CD4-positive, alpha-beta memory T cell (primary cell): Measurements from ENCODE around the gene TMEM98. TPM values are rescaled to one million over a fixed set of nuclear protein-coding genes. Genes with fewer than 3 reads are reported as not detected.
"Not testable (repeated sequence)": the region's sequence is repeated elsewhere in the genome, so short reads cannot be mapped to it uniquely, and the experiment has no call there.

ENCODE experiments used
- CTCF ChIA-PET: fragments of 350-600 bp; sonication (Branson Sonifier 250); formaldehyde crosslinking; loops from one replicate; lab custom pipeline; 2021; ENCODE audit warnings: inconsistent platforms; ENCODE audit not compliant: partially characterized antibody; lab: Charles Lee
- POLR2A ChIA-PET: fragments of 350-600 bp; sonication (Branson Sonifier 250); formaldehyde crosslinking; loops from one replicate; lab custom pipeline; 2021; ENCODE audit not compliant: partially characterized antibody; lab: Charles Lee
- DNase-seq, 5 donors: peaks; one replicate each; pipeline versions ENCODE4 v3.0.0 to v3.0.0-alpha.2; 2020 to 2022; ENCODE audit warnings: mixed read lengths in 1 of 5
- H3K27ac ChIP-seq: one replicate; pipeline ENCODE4 v1.7.0; 2013; ENCODE audit warnings: low read depth, low read length
- H3K27me3 ChIP-seq: 2 replicates; pipeline ENCODE4 v1.7.0; 2013; ENCODE audit warnings: mild to moderate bottlenecking, low read length, moderate library complexity; ENCODE audit not compliant: insufficient read depth
- H3K36me3 ChIP-seq: 2 replicates; pipeline ENCODE4 v1.7.0; 2013; ENCODE audit warnings: mild to moderate bottlenecking, low read length, moderate library complexity; ENCODE audit not compliant: insufficient read depth
- H3K4me1 ChIP-seq: 2 replicates; pipeline ENCODE4 v1.7.0; 2013; ENCODE audit warnings: mild to moderate bottlenecking, low read length, moderate library complexity; ENCODE audit not compliant: insufficient read depth
- H3K4me3 ChIP-seq, 2 donors: one replicate each; pipeline ENCODE4 v1.7.0; 2013; ENCODE audit warnings: low read length in 2 of 2, mild to moderate bottlenecking in 1 of 2
- H3K9me3 ChIP-seq, 2 donors: one replicate each; pipeline ENCODE4 v1.7.0; 2013; ENCODE audit warnings: low read length in 2 of 2, control low read depth in 1 of 2; ENCODE audit not compliant: control insufficient read depth in 1 of 2
- H3K27ac Mint-ChIP-seq, 7 donors: one replicate each; pipeline ENCODE4 v1.8.0; 2020 to 2021; ENCODE audit warnings: mixed read lengths in 7 of 7, mild to moderate bottlenecking in 6 of 7, inconsistent platforms in 3 of 7, moderate library complexity in 3 of 7
- H3K27me3 Mint-ChIP-seq, 2 donors: one replicate each; pipeline ENCODE4 v1.8.0; 2020 to 2021; ENCODE audit warnings: mixed read lengths in 2 of 2
- H3K36me3 Mint-ChIP-seq, 2 donors: one replicate each; pipeline ENCODE4 v1.8.0; 2020 to 2021; ENCODE audit warnings: mixed read lengths in 2 of 2, inconsistent platforms in 1 of 2, mild to moderate bottlenecking in 1 of 2
- H3K4me1 Mint-ChIP-seq, 4 donors: one replicate each; pipeline ENCODE4 v1.8.0; 2020 to 2021; ENCODE audit warnings: mixed read lengths in 4 of 4, mild to moderate bottlenecking in 1 of 4
- H3K4me3 Mint-ChIP-seq, 8 donors: one replicate each; pipeline ENCODE4 v1.8.0; 2020 to 2021; ENCODE audit warnings: mixed read lengths in 8 of 8, mild to moderate bottlenecking in 7 of 8, moderate library complexity in 6 of 8, inconsistent platforms in 3 of 8
- H3K9me3 Mint-ChIP-seq, 8 donors: one replicate each; pipeline ENCODE4 v1.8.0; 2020 to 2021; ENCODE audit warnings: mixed read lengths in 8 of 8, mild to moderate bottlenecking in 5 of 8, inconsistent platforms in 3 of 8, moderate library complexity in 1 of 8
- intact Hi-C: fragments of 100-400 bp; cut with micrococcal nuclease; formaldehyde crosslinking; loops from one replicate; pipeline ENCODE4 v1.15.1; 2023
- polyA plus RNA-seq, 2 donors: library from polyadenylated mRNA; unstranded; fragments of 300-500 nt; fragmentation: Illumina TruSeq; gene quantifications; one replicate each; pipeline ENCODE4 v1.2.3, GENCODE V29; 2021
- total RNA-seq, 2 experiments: library from RNA; stranded (reverse); gene quantifications; one replicate each; pipeline ENCODE4 v1.2.3, GENCODE V29; 2021

TMEM98 gene
- total and polyA plus RNA-seq, 4 experiments from 2014 or later = not detected

- Mint-ChIP-seq H3K4me1 (no peaks in the 10 kb centered on the region), H3K9me3 (peaks cover 0 to 4% (median 0%) of the 10 kb centered on the region in 8 donors), H3K27me3 (no peaks in the 10 kb centered on the region), H3K27ac (no peak overlapping the region), H3K36me3 (no peaks in the 10 kb centered on the region), H3K4me3 (no peak overlapping the region)
- Histone ChIP-seq H3K27me3 (no peaks in the 10 kb centered on the region), H3K9me3 (no peaks in the 10 kb centered on the region), H3K4me1 (no peaks in the 10 kb centered on the region), H3K27ac (no peak overlapping the region), H3K4me3 (no peak overlapping the region), H3K36me3 (no peaks in the 10 kb centered on the region)
- POLR2A ChIA-PET = no interaction called here
- intact Hi-C loops = no loop called here
- DNase-seq = no peak
- CTCF ChIA-PET = interaction anchor here (1.1 to 1.7 kb wide), 2 partner anchors 10 to 17 kb away, joined by 3 to 4 read pairs; no protein-coding TSS in a partner anchor
Observed at GRCh38 chr17:32915245-32915644, 12.7 kb upstream of the TMEM98 start.

DNA sequence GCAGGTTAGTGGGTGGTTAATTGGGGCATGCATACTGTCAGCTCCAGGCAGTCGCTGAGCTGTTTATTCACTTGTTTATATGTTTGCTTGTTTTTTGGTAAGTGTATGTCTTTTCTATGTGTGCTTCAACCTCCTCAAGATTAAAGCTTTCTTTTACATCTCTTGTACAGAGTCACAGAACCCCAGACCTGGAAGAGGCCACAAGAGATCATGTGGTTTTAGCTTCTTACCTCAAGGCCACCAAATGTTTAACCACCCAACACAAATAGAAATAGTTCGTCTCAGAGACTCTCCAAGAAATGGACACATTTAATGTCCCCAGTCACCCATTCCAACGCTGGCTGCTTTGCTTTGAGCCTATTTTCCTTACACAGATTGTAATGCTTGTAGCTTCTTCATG, 11.8 kb upstream of the TMEM98 start:
- H3K27ac ChIP-seq = no peak overlapping the region
- POLR2A ChIA-PET = no interaction called here
- no peak overlapping the region for H3K4me3 ChIP-seq
- H3K36me3 ChIP-seq = no peaks in the 10 kb centered on the region
- no peaks in the 10 kb centered on the region for H3K4me1 ChIP-seq
- intact Hi-C loops = no loop called here
- H3K4me3 Mint-ChIP-seq = no peak overlapping the region
- CTCF ChIA-PET = interaction anchor here (1.1 to 1.7 kb wide), 4 partner anchors 11 to 133 kb away, joined by 3 to 7 read pairs (median 4); no protein-coding TSS in a partner anchor
- no peaks in the 10 kb centered on the region for H3K9me3 ChIP-seq
- no peak for DNase-seq
- no peaks in the 10 kb centered on the region for H3K4me1 Mint-ChIP-seq
- H3K27me3 Mint-ChIP-seq = no peaks in the 10 kb centered on the region
- peaks cover 0 to 4% (median 0%) of the 10 kb centered on the region in 8 donors for H3K9me3 Mint-ChIP-seq
- H3K36me3 Mint-ChIP-seq = no peaks in the 10 kb centered on the region
- H3K27me3 ChIP-seq = no peaks in the 10 kb centered on the region
- H3K27ac Mint-ChIP-seq = no peak overlapping the region

DNA sequence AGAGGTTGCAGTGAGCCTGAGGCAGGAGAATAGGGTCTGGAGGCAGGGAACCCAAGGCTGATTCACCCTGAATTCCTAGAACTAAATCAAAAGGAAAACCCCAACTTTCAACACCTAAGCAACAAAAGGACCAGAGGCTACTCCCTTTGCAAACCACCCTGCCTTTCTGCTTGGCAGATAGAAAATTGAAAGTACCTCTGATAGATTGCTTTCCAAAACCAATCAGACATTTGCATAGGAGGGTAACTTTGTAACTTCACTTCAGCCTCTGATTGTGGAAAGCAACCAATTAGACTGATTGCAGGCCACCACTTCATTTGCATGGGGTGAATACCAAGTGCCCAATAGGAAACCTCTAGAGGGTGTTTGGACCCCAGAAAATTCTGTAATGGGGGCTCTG, 10.9 kb upstream of the TMEM98 start:
- H3K36me3 Mint-ChIP-seq = no peaks in the 10 kb centered on the region
- no peak overlapping the region for H3K4me3 Mint-ChIP-seq
- Histone ChIP-seq H3K27me3 (no peaks in the 10 kb centered on the region), H3K36me3 (no peaks in the 10 kb centered on the region), H3K9me3 (no peaks in the 10 kb centered on the region), H3K4me3 (no peak overlapping the region), H3K27ac (no peak overlapping the region), H3K4me1 (no peaks in the 10 kb centered on the region)
- ChIA-PET CTCF (no interaction called here), POLR2A (no interaction called here)
- no peaks in the 10 kb centered on the region for H3K4me1 Mint-ChIP-seq
- H3K27me3 Mint-ChIP-seq = no peaks in the 10 kb centered on the region
- intact Hi-C loops = no loop called here
- no peak overlapping the region for H3K27ac Mint-ChIP-seq
- DNase-seq = no peak
- H3K9me3 Mint-ChIP-seq = peaks cover 0 to 4% (median 0%) of the 10 kb centered on the region in 8 donors

DNA sequence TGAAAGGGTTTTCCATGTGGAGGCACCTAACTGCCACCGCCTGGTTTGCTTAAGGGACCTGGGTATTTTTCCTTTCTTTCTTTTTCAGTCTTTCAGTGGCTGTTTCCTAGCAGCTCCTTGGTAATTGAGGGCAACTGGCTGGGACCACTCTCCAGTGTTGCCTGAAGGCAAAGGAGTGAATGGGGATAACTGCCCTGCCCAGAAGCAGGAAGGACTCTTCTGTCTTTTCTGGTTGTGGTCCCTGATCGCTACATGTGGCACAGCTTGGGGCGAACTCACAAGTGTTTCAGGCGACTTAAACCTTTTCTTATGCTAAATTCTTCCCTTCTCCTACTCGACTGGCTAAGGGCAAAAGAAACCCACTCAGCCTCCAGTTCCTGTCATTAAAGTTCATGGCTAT, 10.1 kb upstream of the TMEM98 start:
- intact Hi-C loops = no loop called here
- Mint-ChIP-seq H3K27me3 (no peaks in the 10 kb centered on the region), H3K4me3 (no peak overlapping the region), H3K36me3 (no peaks in the 10 kb centered on the region), H3K27ac (no peak overlapping the region), H3K9me3 (peaks cover 0 to 4% (median 0%) of the 10 kb centered on the region in 8 donors), H3K4me1 (no peaks in the 10 kb centered on the region)
- H3K36me3 ChIP-seq = no peaks in the 10 kb centered on the region
- ChIA-PET POLR2A (no interaction called here), CTCF (no interaction called here)
- H3K9me3 ChIP-seq = no peaks in the 10 kb centered on the region
- no peak for DNase-seq
- no peaks in the 10 kb centered on the region for H3K4me1 ChIP-seq
- H3K27ac ChIP-seq = no peak overlapping the region
- H3K4me3 ChIP-seq = no peak overlapping the region
- H3K27me3 ChIP-seq = no peaks in the 10 kb centered on the region

- H3K36me3 ChIP-seq, H3K36me3 Mint-ChIP-seq, POLR2A ChIA-PET, H3K27ac Mint-ChIP-seq, H3K4me3 Mint-ChIP-seq, H3K9me3 ChIP-seq, H3K27ac ChIP-seq, intact Hi-C loops, H3K4me3 ChIP-seq, H3K4me1 Mint-ChIP-seq, H3K27me3 Mint-ChIP-seq, H3K27me3 ChIP-seq, H3K4me1 ChIP-seq, DNase-seq, H3K9me3 Mint-ChIP-seq: not testable (repeated sequence)
- CTCF ChIA-PET = interaction anchor here (2.1 kb wide), 1 partner anchor 17 kb away, joined by 7 read pairs; no protein-coding TSS in a partner anchor
Observed at GRCh38 chr17:32919876-32920275, 8.1 kb upstream of the TMEM98 start.

- Histone ChIP-seq H3K36me3 (no peaks in the 10 kb centered on the region), H3K4me1 (no peaks in the 10 kb centered on the region), H3K27me3 (no peaks in the 10 kb centered on the region), H3K4me3 (no peak overlapping the region), H3K9me3 (no peaks in the 10 kb centered on the region), H3K27ac (no peak overlapping the region)
- no peak overlapping the region for H3K27ac Mint-ChIP-seq
- no peak for DNase-seq
- no peak overlapping the region for H3K4me3 Mint-ChIP-seq
- CTCF ChIA-PET = interaction anchor here (0.7 to 2.1 kb wide), 2 partner anchors 16 to 517 kb away, joined by 3 to 7 read pairs; no protein-coding TSS in a partner anchor
- peaks cover 0 to 3% (median 0%) of the 10 kb centered on the region in 8 donors for H3K9me3 Mint-ChIP-seq
- H3K36me3 Mint-ChIP-seq = no peaks in the 10 kb centered on the region
- POLR2A ChIA-PET = no interaction called here
- no peaks in the 10 kb centered on the region for H3K27me3 Mint-ChIP-seq
- intact Hi-C loops = no loop called here
- no peaks in the 10 kb centered on the region for H3K4me1 Mint-ChIP-seq
Observed at GRCh38 chr17:32920293-32920692, 7.7 kb upstream of the TMEM98 start.

GRCh38 chr17:32921017-32921416, 6.9 kb upstream of the TMEM98 start:
- H3K9me3 Mint-ChIP-seq = no peaks in the 10 kb centered on the region
- ChIA-PET CTCF (interaction anchor here (0.7 kb wide), 1 partner anchor 518 kb away, joined by 3 read pairs; no protein-coding TSS in a partner anchor), POLR2A (no interaction called here)
- no peaks in the 10 kb centered on the region for H3K36me3 ChIP-seq
- no peaks in the 10 kb centered on the region for H3K9me3 ChIP-seq
- H3K27ac Mint-ChIP-seq = no peak overlapping the region
- no peaks in the 10 kb centered on the region for H3K4me1 Mint-ChIP-seq
- H3K4me3 Mint-ChIP-seq = no peak overlapping the region
- H3K27me3 Mint-ChIP-seq = peaks cover 4 to 7% of the 10 kb centered on the region in 2 donors
- H3K27ac ChIP-seq = no peak overlapping the region
- no peak for DNase-seq
- intact Hi-C loops = no loop called here
- H3K4me3 ChIP-seq = no peak overlapping the region
- no peaks in the 10 kb centered on the region for H3K4me1 ChIP-seq
- no peaks in the 10 kb centered on the region for H3K36me3 Mint-ChIP-seq
- H3K27me3 ChIP-seq = no peaks in the 10 kb centered on the region
